ENCODE measurements around the gene TMEM141. TPM values are rescaled to one million over a fixed set of nuclear protein-coding genes. Genes with fewer than 3 reads are reported as not detected.
"Not testable (repeated sequence)": the region's sequence is repeated elsewhere in the genome, so short reads cannot be mapped to it uniquely, and the experiment has no call there.

Gene TMEM141
- total RNA-seq, 5 donors from 2014 or later (not counting 1 experiment from before 2014, with no cell fraction given), result 24.4 to 53.5 (median 45.8) TPM

GRCh38 chr9:136759001-136759400, 32.1 kb upstream of the TMEM141 start:
- ChIA-PET POLR2A (no interaction called here), CTCF (interaction anchor here (0.6 to 1.0 kb wide), 3 partner anchors 14 to 42 kb away, joined by 3 to 9 read pairs (median 3); no protein-coding TSS in a partner anchor)
- H3K4me1 ChIP-seq (ENCODE audit: control insufficient read depth in 1 of 2, extremely low read depth in 1 of 2, insufficient read depth in 2 of 2, low read length in 2 of 2), result peaks cover 0 to 4% of the 10 kb centered on the region in 2 experiments
- Mint-ChIP-seq H3K4me3 (no peak overlapping the region), H3K4me1 (peaks cover 0 to 4% (median 0%) of the 10 kb centered on the region in 3 donors), H3K9me3 (no peaks in the 10 kb centered on the region), H3K27me3 (peaks cover 0 to 13% of the 10 kb centered on the region in 2 donors), H3K36me3 (no peaks in the 10 kb centered on the region), H3K27ac (no peak overlapping the region)
- ATAC-seq (replicated peaks in 1 of 4), result no peak
- no peaks in the 10 kb centered on the region for H3K9me3 ChIP-seq
- H3K4me3 ChIP-seq (ENCODE audit: control insufficient read depth in 1 of 2, extremely low read depth in 1 of 2, low read length in 1 of 2), result no peak overlapping the region
- peaks cover 0 to 80% of the 10 kb centered on the region in 2 experiments for H3K27me3 ChIP-seq (replicated peaks in 1 of 2; ENCODE audit: control insufficient read depth in 2 of 2, extremely low read depth in 1 of 2, insufficient read depth in 2 of 2, low read length in 1 of 2)
- H3K36me3 ChIP-seq (ENCODE audit: control insufficient read depth in 2 of 2, extremely low read depth in 1 of 2, insufficient read depth in 1 of 2, low read length in 1 of 2), result no peaks in the 10 kb centered on the region
- WGBS (ENCODE audit: insufficient coverage), result 89% methylated on average over 4 of the region's 9 CpGs
- DNase-seq, result no peak
- H3K27ac ChIP-seq (ENCODE audit: low read length), result no peak overlapping the region

- no peak overlapping the region for H3K4me3 ChIP-seq (ENCODE audit: control insufficient read depth in 1 of 2, extremely low read depth in 1 of 2, low read length in 1 of 2)
- CTCF ChIA-PET, result interaction anchor here in 1 of 2 donors (0.6 kb wide), 1 partner anchor 9 kb away, joined by 3 read pairs; no protein-coding TSS in a partner anchor
- 84% methylated on average over 21 of the region's 27 CpGs for WGBS (ENCODE audit: insufficient coverage)
- POLR2A ChIA-PET, result no interaction called here
- H3K4me1 Mint-ChIP-seq, result peaks cover 0 to 4% (median 0%) of the 10 kb centered on the region in 3 donors
- H3K27ac Mint-ChIP-seq, result no peak overlapping the region
- H3K9me3 Mint-ChIP-seq, result no peaks in the 10 kb centered on the region
- peak in 1 of 35 experiments; percentile 1 for DNase-seq
- H3K27me3 ChIP-seq (replicated peaks in 1 of 2; ENCODE audit: control insufficient read depth in 2 of 2, extremely low read depth in 1 of 2, insufficient read depth in 2 of 2, low read length in 1 of 2), result peaks cover 0 to 80% of the 10 kb centered on the region in 2 experiments
- no peak overlapping the region for H3K27ac ChIP-seq (ENCODE audit: low read length)
- peaks cover 0 to 13% of the 10 kb centered on the region in 2 donors for H3K27me3 Mint-ChIP-seq
- no peaks in the 10 kb centered on the region for H3K36me3 Mint-ChIP-seq
- no peak for ATAC-seq (replicated peaks in 1 of 4)
- H3K4me3 Mint-ChIP-seq, result no peak overlapping the region
- no peaks in the 10 kb centered on the region for H3K9me3 ChIP-seq
- no peaks in the 10 kb centered on the region for H3K36me3 ChIP-seq (ENCODE audit: control insufficient read depth in 2 of 2, extremely low read depth in 1 of 2, insufficient read depth in 1 of 2, low read length in 1 of 2)
- peaks cover 0 to 4% of the 10 kb centered on the region in 2 experiments for H3K4me1 ChIP-seq (ENCODE audit: control insufficient read depth in 1 of 2, extremely low read depth in 1 of 2, insufficient read depth in 2 of 2, low read length in 2 of 2)
Observed at GRCh38 chr9:136759436-136760325, 31.5 kb upstream of the TMEM141 start.

DNA sequence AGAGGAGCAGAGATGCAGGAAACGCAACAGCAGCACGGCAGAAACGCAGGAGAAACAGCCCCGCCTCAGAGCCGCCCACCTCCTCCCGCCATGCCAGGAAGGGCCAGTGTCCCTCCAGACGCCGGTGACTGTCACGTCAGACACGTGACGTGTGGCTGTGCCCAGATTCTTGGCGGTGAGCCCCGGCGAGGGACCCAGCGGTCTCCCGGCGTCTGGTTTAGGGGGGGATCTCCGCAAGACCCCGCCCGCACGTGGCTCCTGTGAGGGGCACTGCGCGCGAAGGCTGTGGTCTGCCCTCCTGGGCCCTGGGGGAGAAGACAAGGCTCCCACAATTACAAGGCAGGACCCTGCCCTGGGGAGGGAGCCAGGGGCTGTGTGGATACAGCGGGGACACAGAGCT, 30.7 kb upstream of the TMEM141 start:
- Mint-ChIP-seq H3K36me3 (no peaks in the 10 kb centered on the region), H3K4me1 (peaks cover 0 to 4% (median 0%) of the 10 kb centered on the region in 3 donors), H3K27me3 (peaks cover 0 to 13% of the 10 kb centered on the region in 2 donors), H3K9me3 (no peaks in the 10 kb centered on the region), H3K4me3 (no peak overlapping the region), H3K27ac (no peak overlapping the region)
- no peak overlapping the region for H3K27ac ChIP-seq (ENCODE audit: low read length)
- H3K4me1 ChIP-seq (ENCODE audit: control insufficient read depth in 1 of 2, extremely low read depth in 1 of 2, insufficient read depth in 2 of 2, low read length in 2 of 2), result peaks cover 0 to 4% of the 10 kb centered on the region in 2 experiments
- WGBS (ENCODE audit: insufficient coverage), result 76% methylated on average over 14 of the region's 25 CpGs
- H3K27me3 ChIP-seq (replicated peaks in 1 of 2; ENCODE audit: control insufficient read depth in 2 of 2, extremely low read depth in 1 of 2, insufficient read depth in 2 of 2, low read length in 1 of 2), result peaks cover 0 to 74% of the 10 kb centered on the region in 2 experiments
- ChIA-PET CTCF (no interaction called here), POLR2A (no interaction called here)
- H3K36me3 ChIP-seq (ENCODE audit: control insufficient read depth in 2 of 2, extremely low read depth in 1 of 2, insufficient read depth in 1 of 2, low read length in 1 of 2), result no peaks in the 10 kb centered on the region
- H3K4me3 ChIP-seq (ENCODE audit: control insufficient read depth in 1 of 2, extremely low read depth in 1 of 2, low read length in 1 of 2), result no peak overlapping the region
- no peak for ATAC-seq (replicated peaks in 1 of 4)
- DNase-seq, result peak in 1 of 35 experiments; percentile 0
- no peaks in the 10 kb centered on the region for H3K9me3 ChIP-seq

- H3K4me1 ChIP-seq (ENCODE audit: control insufficient read depth in 1 of 2, extremely low read depth in 1 of 2, insufficient read depth in 2 of 2, low read length in 2 of 2); H3K9me3 ChIP-seq; ATAC-seq (replicated peaks in 1 of 4); H3K4me3 Mint-ChIP-seq; POLR2A ChIA-PET; H3K9me3 Mint-ChIP-seq; H3K4me1 Mint-ChIP-seq; H3K36me3 ChIP-seq (ENCODE audit: control insufficient read depth in 2 of 2, extremely low read depth in 1 of 2, insufficient read depth in 1 of 2, low read length in 1 of 2); H3K36me3 Mint-ChIP-seq; CTCF ChIA-PET; H3K27ac Mint-ChIP-seq; H3K27ac ChIP-seq (ENCODE audit: low read length); H3K4me3 ChIP-seq (ENCODE audit: control insufficient read depth in 1 of 2, extremely low read depth in 1 of 2, low read length in 1 of 2): not testable (repeated sequence)
- DNase-seq, result peak in 3 of 35 experiments; percentile 10 to 28 (median 25)
- H3K27me3 ChIP-seq (replicated peaks in 1 of 2; ENCODE audit: control insufficient read depth in 2 of 2, extremely low read depth in 1 of 2, insufficient read depth in 2 of 2, low read length in 1 of 2), result peaks cover 0 to 71% of the 10 kb centered on the region in 2 experiments
- WGBS (ENCODE audit: insufficient coverage), result 59% methylated on average over 14 of the region's 22 CpGs
- peaks cover 0 to 15% of the 10 kb centered on the region in 2 donors for H3K27me3 Mint-ChIP-seq
Observed at GRCh38 chr9:136760834-136761544, 30.2 kb upstream of the TMEM141 start.

DNA sequence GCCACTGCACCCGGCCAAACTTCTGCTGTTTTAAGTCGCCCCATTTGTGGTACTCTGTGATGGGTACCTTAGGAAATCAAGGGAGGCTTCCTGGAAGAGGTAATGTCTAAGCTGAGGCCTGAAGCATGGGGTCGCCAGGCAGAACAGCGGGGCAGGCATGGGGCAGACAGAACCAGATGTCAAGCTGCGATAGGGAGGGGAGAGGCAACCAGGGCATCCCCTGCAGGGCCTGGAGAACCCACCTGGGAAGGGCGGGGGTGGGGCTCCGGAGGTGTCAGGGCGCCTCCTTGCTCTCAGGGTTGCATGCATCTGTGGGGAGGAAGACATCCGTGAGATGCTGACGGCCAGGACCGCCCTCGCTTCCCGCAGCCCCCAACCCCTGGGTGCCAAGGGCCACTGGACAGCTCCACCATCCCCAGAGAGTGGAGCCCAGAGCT, 29.6 kb upstream of the TMEM141 start:
- peaks cover under 1 to 15% of the 10 kb centered on the region in 2 donors for H3K27me3 Mint-ChIP-seq
- no peak overlapping the region for H3K27ac Mint-ChIP-seq
- Histone ChIP-seq H3K4me1 (ENCODE audit: control insufficient read depth in 1 of 2, extremely low read depth in 1 of 2, insufficient read depth in 2 of 2, low read length in 2 of 2) (peaks cover 0 to 9% of the 10 kb centered on the region in 2 experiments), H3K4me3 (ENCODE audit: control insufficient read depth in 1 of 2, extremely low read depth in 1 of 2, low read length in 1 of 2) (no peak overlapping the region), H3K27ac (ENCODE audit: low read length) (no peak overlapping the region), H3K27me3 (replicated peaks in 1 of 2; ENCODE audit: control insufficient read depth in 2 of 2, extremely low read depth in 1 of 2, insufficient read depth in 2 of 2, low read length in 1 of 2) (peaks cover 0 to 66% of the 10 kb centered on the region in 2 experiments), H3K36me3 (ENCODE audit: control insufficient read depth in 2 of 2, extremely low read depth in 1 of 2, insufficient read depth in 1 of 2, low read length in 1 of 2) (no peaks in the 10 kb centered on the region), H3K9me3 (no peaks in the 10 kb centered on the region)
- DNase-seq (peak in 1 of 35 experiments; percentile 0), ATAC-seq (replicated peaks in 1 of 4) (no peak)
- H3K4me3 Mint-ChIP-seq, result no peak overlapping the region
- no peaks in the 10 kb centered on the region for H3K36me3 Mint-ChIP-seq
- POLR2A ChIA-PET, result no interaction called here
- peaks cover 0 to 8% (median under 1%) of the 10 kb centered on the region in 3 donors for H3K4me1 Mint-ChIP-seq
- no peaks in the 10 kb centered on the region for H3K9me3 Mint-ChIP-seq
- 76% methylated on average over 9 of the region's 13 CpGs for WGBS (ENCODE audit: insufficient coverage)
- CTCF ChIA-PET, result interaction anchor here in 1 of 2 donors (0.7 kb wide), 1 partner anchor 32 kb away, joined by 4 read pairs; no protein-coding TSS in a partner anchor

DNA sequence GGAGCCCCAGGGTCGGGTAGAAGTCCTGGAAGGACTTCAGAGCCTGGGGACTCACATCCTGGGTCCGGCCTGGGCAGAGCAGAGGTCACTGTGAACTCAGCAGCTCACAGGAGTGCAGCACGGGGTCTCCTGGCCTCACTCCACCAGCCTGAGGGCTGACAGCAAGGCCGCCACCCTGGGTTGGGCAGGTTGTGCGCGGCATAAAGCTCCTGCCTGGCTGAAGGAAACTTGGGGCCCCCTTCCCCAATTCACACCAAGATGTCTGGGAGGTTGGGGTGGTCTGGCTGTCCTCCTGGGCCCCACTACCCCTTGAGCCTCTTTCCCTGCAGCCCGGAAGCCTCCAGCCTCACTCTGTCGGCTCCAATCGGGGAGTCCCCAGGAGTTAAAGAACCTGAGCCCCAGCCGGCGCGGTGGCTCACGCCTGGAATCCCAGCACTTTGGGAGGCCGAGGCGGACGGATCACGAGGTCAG, 28.9 kb upstream of the TMEM141 start:
- Mint-ChIP-seq H3K9me3 (no peaks in the 10 kb centered on the region), H3K4me1 (peaks cover 5 to 14% (median 7%) of the 10 kb centered on the region in 3 donors), H3K36me3 (no peaks in the 10 kb centered on the region), H3K27me3 (peaks cover 7 to 21% of the 10 kb centered on the region in 2 donors), H3K4me3 (no peak overlapping the region), H3K27ac (no peak overlapping the region)
- Histone ChIP-seq H3K27ac (ENCODE audit: low read length) (no peak overlapping the region), H3K27me3 (replicated peaks in 1 of 2; ENCODE audit: control insufficient read depth in 2 of 2, extremely low read depth in 1 of 2, insufficient read depth in 2 of 2, low read length in 1 of 2) (peaks cover 0 to 61% of the 10 kb centered on the region in 2 experiments), H3K4me1 (ENCODE audit: control insufficient read depth in 1 of 2, extremely low read depth in 1 of 2, insufficient read depth in 2 of 2, low read length in 2 of 2) (peaks cover 0 to 12% of the 10 kb centered on the region in 2 experiments), H3K36me3 (ENCODE audit: control insufficient read depth in 2 of 2, extremely low read depth in 1 of 2, insufficient read depth in 1 of 2, low read length in 1 of 2) (no peaks in the 10 kb centered on the region), H3K9me3 (no peaks in the 10 kb centered on the region), H3K4me3 (ENCODE audit: control insufficient read depth in 1 of 2, extremely low read depth in 1 of 2, low read length in 1 of 2) (no peak overlapping the region)
- no peak for DNase-seq
- POLR2A ChIA-PET, result no interaction called here
- CTCF ChIA-PET, result no interaction called here
- 76% methylated on average over 4 of the region's 17 CpGs for WGBS (ENCODE audit: insufficient coverage)
- ATAC-seq (replicated peaks in 1 of 4), result no peak

Data from T-cell (primary cell).